Astrocyte of the spinal cord (primary cell): ENCODE measurements around the gene C17orf107.
A peak's percentile ranks its signal among the peaks of the same experiment; 100 is the strongest.

Experiments used
- DNase-seq: peaks from one replicate; pipeline ENCODE4 v3.0.0; 2011; ENCODE audit warnings: low read depth, low spot score
- H3K4me3 ChIP-seq: 2 replicates; pipeline ENCODE4 v1.5.1; 2011; ENCODE audit warnings: low read depth, mild to moderate bottlenecking, low read length, moderate library complexity
- CTCF ChIP-seq: IDR thresholded peaks from 2 replicates; pipeline ENCODE4 v1.5.1; 2012; ENCODE audit warnings: low read depth, mild to moderate bottlenecking, low read length, inconsistent platforms
- in situ Hi-C: cut with HindIII; loops from 2 replicates; pipeline ENCODE4 v1.10.0; 2017; ENCODE audit warnings: low sequenced_read_pairs

The C17orf107 gene

GRCh38 chr17:4928881-4929280, 29.5 kb downstream of the C17orf107 start:
- no peak for DNase-seq
- TF ChIP-seq CTCF: no peak
- in situ Hi-C loops: no loop called here
- no peak overlapping the region for H3K4me3 ChIP-seq

- no peak for DNase-seq
- in situ Hi-C loops: no loop called here
- TF ChIP-seq CTCF: no peak
- H3K4me3 ChIP-seq: no peak within 1 kb of the TSS
Measured at GRCh38 chr17:4931963-4932362, 32.6 kb downstream of the C17orf107 start, which contains the start of gene GP1BA. Gene GP1BA, plus strand, starts transcription at chr17:4932277. Its CDS starts 328 bp downstream, at chr17:4932605.

DNA sequence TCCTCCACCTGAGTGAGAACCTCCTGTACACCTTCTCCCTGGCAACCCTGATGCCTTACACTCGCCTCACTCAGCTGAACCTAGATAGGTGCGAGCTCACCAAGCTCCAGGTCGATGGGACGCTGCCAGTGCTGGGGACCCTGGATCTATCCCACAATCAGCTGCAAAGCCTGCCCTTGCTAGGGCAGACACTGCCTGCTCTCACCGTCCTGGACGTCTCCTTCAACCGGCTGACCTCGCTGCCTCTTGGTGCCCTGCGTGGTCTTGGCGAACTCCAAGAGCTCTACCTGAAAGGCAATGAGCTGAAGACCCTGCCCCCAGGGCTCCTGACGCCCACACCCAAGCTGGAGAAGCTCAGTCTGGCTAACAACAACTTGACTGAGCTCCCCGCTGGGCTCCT, 33.4 kb downstream of the C17orf107 start:
- DNase-seq: no peak
- TF ChIP-seq CTCF: no peak
- no peak overlapping the region for H3K4me3 ChIP-seq
- in situ Hi-C loops: no loop called here

- H3K4me3 ChIP-seq: no peak overlapping the region
- TF ChIP-seq CTCF: no peak
- no peak for DNase-seq
- in situ Hi-C loops: no loop called here
Measured at GRCh38 chr17:4933646-4934045, 34.3 kb downstream of the C17orf107 start.

GRCh38 chr17:4934173-4934979, 35.0 kb downstream of the C17orf107 start:
- in situ Hi-C loops: no loop called here
- peak; percentile 55 for DNase-seq
- TF ChIP-seq CTCF: peak; percentile 56
- no peak overlapping the region for H3K4me3 ChIP-seq

DNA sequence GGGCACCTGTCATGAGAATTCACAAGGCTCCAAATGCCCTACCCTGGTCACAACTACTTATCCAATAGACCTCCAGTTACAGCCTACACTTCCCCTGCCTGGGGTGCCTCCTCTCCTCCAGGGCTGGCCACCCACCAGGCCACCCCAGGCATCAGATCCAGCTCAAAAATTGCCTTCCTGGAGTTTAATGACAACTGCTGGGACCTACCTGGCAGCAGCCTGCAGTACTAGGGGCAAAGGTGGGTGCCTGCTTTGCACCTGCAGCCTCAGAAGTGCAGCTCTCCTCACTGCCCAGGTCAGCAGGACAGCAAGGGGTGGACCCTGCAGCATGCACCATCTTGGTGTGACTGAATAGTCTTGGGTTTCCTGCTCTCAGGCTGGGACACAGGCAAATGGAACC, 36.3 kb downstream of the C17orf107 start:
- TF ChIP-seq CTCF: no peak
- in situ Hi-C loops: no loop called here
- H3K4me3 ChIP-seq: no peak overlapping the region
- no peak for DNase-seq

- DNase-seq: no peak
- no peak for TF ChIP-seq CTCF
- H3K4me3 ChIP-seq: no peak overlapping the region
- in situ Hi-C loops: no loop called here
Measured at GRCh38 chr17:4936436-4936835, 37.1 kb downstream of the C17orf107 start.
